ENCODE measurements around the gene BCAN. TPM values are rescaled to one million over a fixed set of nuclear protein-coding genes. Genes with fewer than 3 reads are reported as not detected.
"Not testable (repeated sequence)": the region's sequence is repeated elsewhere in the genome, so short reads cannot be mapped to it uniquely, and the experiment has no call there.

Gene BCAN
- total RNA-seq, 4 donors from 2014 or later = 0.50 to 5.0 (median 1.9) TPM; not detected in 1

GRCh38 chr1:156608036-156608674, 33.8 kb upstream of the BCAN start:
- H3K27ac ChIP-seq = peak overlapping the region in 2 of 4 donors; percentile 4 to 22

DNA sequence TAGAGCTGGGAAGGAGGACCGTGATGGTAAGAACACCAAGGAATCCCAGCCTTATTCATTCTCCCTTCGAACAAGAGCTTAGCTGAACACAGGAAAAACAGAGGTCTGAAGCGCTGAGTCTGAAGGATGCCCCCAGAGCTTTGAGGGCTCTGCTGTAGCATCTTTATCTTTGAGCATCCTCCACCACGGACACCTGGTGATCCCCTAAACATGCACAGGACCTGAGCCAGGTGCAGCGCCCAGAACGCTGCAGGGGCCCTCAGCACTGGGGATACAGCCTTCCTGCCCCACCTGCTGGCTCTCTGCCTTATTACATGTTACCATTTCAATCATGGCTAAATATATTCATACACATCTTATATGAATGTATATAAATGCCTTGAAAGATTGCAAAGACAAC, 32.9 kb upstream of the BCAN start:
- peaks cover 4% of the 10 kb centered on the region for H3K27me3 ChIP-seq
- no peak overlapping the region for H3K4me3 ChIP-seq
- no peaks in the 10 kb centered on the region for H3K9me3 ChIP-seq
- peaks cover 0 to 15% (median 5%) of the 10 kb centered on the region in 3 donors for H3K4me1 ChIP-seq
- no peak for ATAC-seq
- no peak overlapping the region for H3K27ac ChIP-seq
- no peaks in the 10 kb centered on the region for H3K36me3 ChIP-seq
- TF ChIP-seq POLR2AphosphoS5 (IDR thresholded peaks at IDR 0.05) = no peak
- TF ChIP-seq POLR2A (IDR thresholded peaks at IDR 0.05) = no peak
- peak in 2 of 4 experiments; percentile 32 to 34 for TF ChIP-seq CTCF (IDR thresholded peaks at IDR 0.05)
- WGBS, 2 donors (ENCODE audit: low coverage in 1 of 2) = 37% methylated on average over 4 to 5 of the region's 6 CpGs

More at GRCh38 chr1:156608036-156608674, 33.8 kb upstream of the BCAN start:
- 26 to 29% methylated on average over 7 of the region's 7 CpGs for WGBS, 2 donors (ENCODE audit: low coverage in 1 of 2)
- no peaks in the 10 kb centered on the region for H3K36me3 ChIP-seq
- H3K27me3 ChIP-seq = peaks cover 4% of the 10 kb centered on the region
- H3K9me3 ChIP-seq = no peaks in the 10 kb centered on the region
- peak; percentile 88 for ATAC-seq
- no peak overlapping the region for H3K4me3 ChIP-seq
- peaks cover 0 to 15% (median 5%) of the 10 kb centered on the region in 3 donors for H3K4me1 ChIP-seq
- no peak for TF ChIP-seq EP300 (IDR thresholded peaks at IDR 0.05)
- TF ChIP-seq CTCF (IDR thresholded peaks at IDR 0.05) = peak; percentile 72 to 87 (median 81)
- TF ChIP-seq POLR2A (IDR thresholded peaks at IDR 0.05) = no peak

DNA sequence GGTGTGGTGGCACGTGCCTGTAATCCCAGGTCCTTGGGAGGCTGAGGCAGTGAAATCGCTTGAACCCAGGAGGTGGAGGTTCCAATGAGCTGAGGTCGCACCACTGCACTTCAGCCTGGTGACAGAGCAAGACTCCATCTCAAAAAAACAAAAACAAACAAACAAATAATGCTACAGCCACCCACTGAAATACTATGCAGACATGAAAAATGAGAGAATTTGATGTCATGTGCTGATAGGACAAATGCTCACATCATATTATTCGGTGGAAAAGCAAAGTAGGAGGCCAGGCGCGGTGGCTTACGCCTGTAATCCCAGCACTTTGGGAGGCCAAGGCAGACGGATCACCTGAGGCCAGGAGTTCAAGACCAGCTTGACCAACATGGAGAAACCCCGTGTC, 31.8 kb upstream of the BCAN start:
- not testable (repeated sequence) for H3K9me3 ChIP-seq, ATAC-seq, H3K27me3 ChIP-seq, H3K4me3 ChIP-seq, H3K36me3 ChIP-seq, H3K27ac ChIP-seq
- WGBS, 2 donors (ENCODE audit: low coverage in 1 of 2) = 74 to 82% methylated on average over 3 to 9 of the region's 9 CpGs
- H3K4me1 ChIP-seq = peaks cover 0 to 23% (median 5%) of the 10 kb centered on the region in 3 donors

GRCh38 chr1:156612666-156613065, 29.3 kb upstream of the BCAN start:
- 100% methylated on average over 1 of the region's 3 CpGs for WGBS, 2 donors (ENCODE audit: low coverage in 1 of 2)
- Histone ChIP-seq H3K27me3 (peaks cover 4% of the 10 kb centered on the region), H3K4me1 (peaks cover 0 to 40% (median 14%) of the 10 kb centered on the region in 3 donors), H3K9me3 (no peaks in the 10 kb centered on the region), H3K4me3 (no peak overlapping the region), H3K36me3 (no peaks in the 10 kb centered on the region), H3K27ac (no peak overlapping the region)
- ATAC-seq = no peak
- TF ChIP-seq POLR2A (IDR thresholded peaks at IDR 0.05) (no peak), CTCF (IDR thresholded peaks at IDR 0.05) (no peak), EP300 (IDR thresholded peaks at IDR 0.05) (no peak), POLR2AphosphoS5 (IDR thresholded peaks at IDR 0.05) (no peak)

DNA sequence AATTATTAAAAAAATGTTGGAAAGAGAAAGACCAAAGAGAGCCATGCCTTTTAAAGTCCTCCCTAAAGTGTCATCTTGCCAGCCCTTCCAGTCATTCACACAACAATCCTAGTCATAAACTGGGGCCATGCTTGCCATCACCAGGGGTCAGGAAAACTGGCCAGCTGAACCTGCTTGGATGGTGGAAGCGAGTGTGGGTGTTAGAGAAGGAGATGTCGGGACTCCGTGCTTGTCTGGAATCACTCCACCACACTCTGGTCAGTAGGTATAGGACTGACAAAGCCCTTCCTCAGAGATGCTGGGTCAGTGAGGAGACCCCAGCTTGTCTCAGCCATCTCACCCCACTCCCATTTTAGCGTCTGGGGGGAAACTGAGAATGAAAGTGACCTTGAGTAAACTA, 26.0 kb upstream of the BCAN start:
- Histone ChIP-seq H3K27me3 (peaks cover 2% of the 10 kb centered on the region), H3K9me3 (no peaks in the 10 kb centered on the region), H3K4me3 (peak overlapping the region in 1 of 2 donors; percentile 16), H3K27ac (peak overlapping the region; percentile 79 to 86 (median 83)), H3K4me1 (peaks cover 0 to 28% (median 9%) of the 10 kb centered on the region in 3 donors), H3K36me3 (no peaks in the 10 kb centered on the region)
- ATAC-seq = peak; percentile 17
- TF ChIP-seq CTCF (IDR thresholded peaks at IDR 0.05) (no peak), EP300 (IDR thresholded peaks at IDR 0.05) (no peak), POLR2AphosphoS5 (IDR thresholded peaks at IDR 0.05) (no peak)
- 17 to 21% methylated on average over 3 to 4 of the region's 4 CpGs for WGBS, 2 donors (ENCODE audit: low coverage in 1 of 2)

Data from gastroesophageal sphincter (tissue), 4 donors.